Gastrocnemius medialis (tissue), 4 donors: ENCODE measurements around the gene LYPD4.
A peak's percentile ranks its signal among the peaks of the same experiment; 100 is the strongest.

Experiments used
- POLR2A ChIP-seq, 2 donors: fragments of 450-650 bp; IDR thresholded peaks; one replicate each; pipeline ENCODE4 v1.6.1; 2017; ENCODE audit warnings: antibody characterized with exemption in 2 of 2, mild to moderate bottlenecking in 2 of 2, moderate library complexity in 2 of 2
- TF ChIP-seq, protein P1 (sequence below), 5 experiments: fragments of 450-650 bp in 3 of 5; fragments of 200-600 bp in 2 of 5; sonication (generic) in 2 of 5; IDR thresholded peaks in 4 of 5; conservative IDR thresholded peaks in 1 of 5; 1 replicate in 4 of 5; 2 replicates in 1 of 5; pipeline ENCODE4 v1.5.1; 2016 to 2019; ENCODE audit warnings: antibody characterized with exemption in 5 of 5, mild to moderate bottlenecking in 3 of 5, moderate library complexity in 3 of 5

DNA sequence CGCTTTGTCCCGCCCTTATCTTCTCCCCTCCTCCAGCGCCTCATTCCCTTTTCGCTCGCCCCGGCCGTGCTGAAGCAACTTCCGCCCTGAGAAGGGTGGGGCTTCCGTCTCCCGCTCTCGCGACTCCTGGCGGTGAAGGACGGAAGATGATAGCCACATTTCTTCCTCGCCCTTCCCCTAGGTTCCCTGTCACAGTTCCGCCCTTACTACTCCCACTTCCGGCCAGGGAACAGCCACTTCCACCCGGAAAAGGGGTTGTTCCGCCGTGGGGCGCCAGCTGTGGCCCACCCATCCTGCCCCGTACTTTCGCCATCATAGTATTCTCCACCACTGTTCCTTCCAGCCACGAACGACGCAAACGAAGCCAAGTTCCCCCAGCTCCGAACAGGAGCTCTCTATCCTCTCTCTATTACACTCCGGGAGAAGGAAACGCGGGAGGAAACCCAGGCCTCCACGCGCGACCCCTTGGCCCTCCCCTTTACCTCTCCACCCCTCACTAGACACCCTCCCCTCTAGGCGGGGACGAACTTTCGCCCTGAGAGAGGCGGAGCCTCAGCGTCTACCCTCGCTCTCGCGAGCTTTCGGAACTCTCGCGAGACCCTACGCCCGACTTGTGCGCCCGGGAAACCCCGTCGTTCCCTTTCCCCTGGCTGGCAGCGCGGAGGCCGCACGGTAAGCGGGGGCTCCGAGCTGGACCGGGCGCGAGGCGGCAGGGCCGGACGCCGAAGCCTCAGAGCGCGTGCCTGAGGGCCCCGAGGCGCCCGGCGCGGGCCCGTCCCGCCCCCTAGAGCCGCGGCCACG lies 15.3 kb upstream of the LYPD4 start, which contains the start of gene RPS19:
- TF ChIP-seq, protein P1, sequence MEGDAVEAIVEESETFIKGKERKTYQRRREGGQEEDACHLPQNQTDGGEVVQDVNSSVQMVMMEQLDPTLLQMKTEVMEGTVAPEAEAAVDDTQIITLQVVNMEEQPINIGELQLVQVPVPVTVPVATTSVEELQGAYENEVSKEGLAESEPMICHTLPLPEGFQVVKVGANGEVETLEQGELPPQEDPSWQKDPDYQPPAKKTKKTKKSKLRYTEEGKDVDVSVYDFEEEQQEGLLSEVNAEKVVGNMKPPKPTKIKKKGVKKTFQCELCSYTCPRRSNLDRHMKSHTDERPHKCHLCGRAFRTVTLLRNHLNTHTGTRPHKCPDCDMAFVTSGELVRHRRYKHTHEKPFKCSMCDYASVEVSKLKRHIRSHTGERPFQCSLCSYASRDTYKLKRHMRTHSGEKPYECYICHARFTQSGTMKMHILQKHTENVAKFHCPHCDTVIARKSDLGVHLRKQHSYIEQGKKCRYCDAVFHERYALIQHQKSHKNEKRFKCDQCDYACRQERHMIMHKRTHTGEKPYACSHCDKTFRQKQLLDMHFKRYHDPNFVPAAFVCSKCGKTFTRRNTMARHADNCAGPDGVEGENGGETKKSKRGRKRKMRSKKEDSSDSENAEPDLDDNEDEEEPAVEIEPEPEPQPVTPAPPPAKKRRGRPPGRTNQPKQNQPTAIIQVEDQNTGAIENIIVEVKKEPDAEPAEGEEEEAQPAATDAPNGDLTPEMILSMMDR (IDR thresholded peaks at IDR 0.05 in 4 of 5, conservative IDR thresholded peaks at IDR 0.05 in 1 of 5), result peak; percentile 48 to 75 (median 64)
- peak; percentile 92 to 93 for TF ChIP-seq POLR2A (IDR thresholded peaks at IDR 0.05)
